ENCODE measurements around the gene SRL. TPM values are rescaled to one million over a fixed set of nuclear protein-coding genes. Genes with fewer than 3 reads are reported as not detected.
A peak's percentile ranks its signal among the peaks of the same experiment; 100 is the strongest.

SRL gene
- total and polyA plus RNA-seq, 11 donors: 218 to 760 (median 491) TPM

GRCh38 chr16:4182581-4183236 is 59.2 kb downstream of the SRL start:
- Histone ChIP-seq H3K27ac (peak overlapping the region; percentile 89 to 99 (median 96)), H3K4me1 (peaks cover 0 to 17% (median 7%) of the 10 kb centered on the region in 12 donors), H3K27me3 (peaks cover 0 to 10% (median 0%) of the 10 kb centered on the region in 9 donors), H3K4me3 (peak overlapping the region; percentile 43 to 90 (median 76)), H3K9me3 (no peaks in the 10 kb centered on the region), H3K36me3 (peaks cover 0 to 14% (median 0%) of the 10 kb centered on the region in 9 donors)
- peak in 1 of 5 donors; percentile 49 for DNase-seq
- TF ChIP-seq POLR2A (IDR thresholded peaks at IDR 0.05): no peak
- TF ChIP-seq CTCF (IDR thresholded peaks at IDR 0.05): no peak
- intact Hi-C loops (cut with DNase I): loop anchor here in 8 of 10 donors (1.0 to 10.0 kb wide), 6 partner anchors 58 to 468 kb away; partner anchors contain the start of genes ADCY9 (in 5 of the 8) and TRAP1 (in 1 of the 8)
- 92 to 94% (median 93%) methylated on average over 23 of the region's 23 CpGs for WGBS, 4 donors
- peak in 1 of 4 donors; percentile 21 for ATAC-seq

DNA sequence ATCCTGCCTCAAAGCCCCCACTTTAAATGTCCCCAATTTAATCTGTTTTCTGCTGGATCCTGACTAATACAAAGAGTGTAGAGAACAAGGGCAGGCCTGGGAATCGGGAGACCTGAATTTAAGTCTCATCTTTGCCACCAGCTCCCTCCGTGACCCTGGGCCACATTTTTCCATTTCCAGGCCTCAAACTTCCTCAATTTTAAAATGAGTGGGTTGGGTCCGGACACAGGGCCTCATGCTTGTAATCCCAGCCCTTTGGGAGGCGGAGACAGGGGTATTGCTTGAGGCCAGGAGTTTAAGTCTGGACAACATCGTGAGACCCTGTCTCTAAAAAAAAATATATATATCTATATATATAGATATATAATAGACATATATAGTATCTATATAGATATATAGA is 61.4 kb downstream of the SRL start:
- TF ChIP-seq CTCF (IDR thresholded peaks at IDR 0.05) (no peak), POLR2A (IDR thresholded peaks at IDR 0.05) (no peak)
- DNase-seq: no peak
- Histone ChIP-seq H3K27ac (no peak overlapping the region), H3K27me3 (no peaks in the 10 kb centered on the region), H3K9me3 (no peaks in the 10 kb centered on the region), H3K4me3 (no peak overlapping the region), H3K36me3 (no peaks in the 10 kb centered on the region), H3K4me1 (peaks cover 0 to 17% (median 7%) of the 10 kb centered on the region in 12 donors)
- intact Hi-C loops (cut with DNase I): loop anchor here in 8 of 10 donors (5.0 to 10.0 kb wide), 4 partner anchors 56 to 466 kb away; partner anchors contain the start of genes ADCY9 (in 4 of the 8) and TRAP1 (in 1 of the 8)
- 82 to 84% (median 83%) methylated on average over 5 of the region's 5 CpGs for WGBS, 4 donors
- ATAC-seq: no peak

GRCh38 chr16:4179763-4180260 is 62.1 kb downstream of the SRL start:
- TF ChIP-seq POLR2A (IDR thresholded peaks at IDR 0.05) (no peak), CTCF (IDR thresholded peaks at IDR 0.05) (no peak)
- ATAC-seq: no peak
- intact Hi-C loops (cut with DNase I): loop anchor here in 9 of 10 donors (5.0 to 10.0 kb wide), 6 partner anchors 53 to 465 kb away; partner anchors contain the start of genes ADCY9 (in 4 of the 9) and TRAP1 (in 1 of the 9)

DNA sequence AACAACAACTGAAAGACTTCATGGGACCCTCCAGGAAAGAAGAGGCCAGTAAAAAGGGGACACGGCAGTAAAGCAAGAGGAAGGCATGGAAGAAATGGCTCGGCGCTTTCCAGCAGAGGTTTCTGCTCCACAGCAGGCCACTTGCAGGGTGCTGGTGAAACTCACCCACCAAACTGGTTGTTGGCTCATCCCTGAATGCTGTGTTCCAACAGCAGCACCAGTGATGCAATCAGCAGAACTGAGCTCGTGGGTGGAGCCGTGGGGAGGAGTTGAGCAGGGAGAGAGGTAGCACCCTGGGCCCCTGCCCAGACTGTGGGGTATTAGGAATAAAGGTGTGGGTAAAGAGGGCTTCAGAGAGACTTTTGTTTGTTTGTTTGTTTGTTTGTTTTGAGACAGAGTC is 62.9 kb downstream of the SRL start:
- DNase-seq (no peak), ATAC-seq (no peak)
- peaks cover 0 to 4% (median 0%) of the 10 kb centered on the region in 9 donors for H3K27me3 ChIP-seq
- no peaks in the 10 kb centered on the region for H3K9me3 ChIP-seq
- no peak overlapping the region for H3K27ac ChIP-seq
- H3K36me3 ChIP-seq: no peaks in the 10 kb centered on the region
- peaks cover 0 to 11% (median under 1%) of the 10 kb centered on the region in 12 donors for H3K4me1 ChIP-seq
- WGBS, 4 donors: 81 to 85% (median 84%) methylated on average over 5 of the region's 5 CpGs
- intact Hi-C loops (cut with DNase I): loop anchor here in 3 of 10 donors (5.0 to 10.0 kb wide), 3 partner anchors 52 to 224 kb away; no protein-coding TSS in a partner anchor
- no peak overlapping the region for H3K4me3 ChIP-seq
- TF ChIP-seq POLR2A (IDR thresholded peaks at IDR 0.05): no peak
- no peak for TF ChIP-seq CTCF (IDR thresholded peaks at IDR 0.05)

More at GRCh38 chr16:4179763-4180260, 62.1 kb downstream of the SRL start:
- peaks cover 0 to under 1% (median 0%) of the 10 kb centered on the region in 9 donors for H3K27me3 ChIP-seq
- no peaks in the 10 kb centered on the region for H3K9me3 ChIP-seq
- WGBS, 4 donors: 84 to 91% (median 86%) methylated on average over 8 of the region's 8 CpGs
- H3K4me3 ChIP-seq: no peak overlapping the region
- no peak for DNase-seq
- H3K4me1 ChIP-seq: peaks cover 0 to 17% (median 7%) of the 10 kb centered on the region in 12 donors
- H3K27ac ChIP-seq: no peak overlapping the region
- H3K36me3 ChIP-seq: no peaks in the 10 kb centered on the region

Measured in heart left ventricle (tissue), 16 donors.